Transverse colon (tissue), 4 donors: Measurements from ENCODE around the gene MACROH2A1.

ENCODE experiments used
- EP300 ChIP-seq: sonication (generic); formaldehyde crosslinking; IDR thresholded peaks from one replicate; pipeline ENCODE4 v1.6.1; 2017; ENCODE audit warnings: antibody characterized with exemption, low read depth
- POLR2A ChIP-seq: fragments of 450-650 bp; IDR thresholded peaks from one replicate; pipeline ENCODE4 v1.6.1; 2016; ENCODE audit warnings: antibody characterized with exemption, mild to moderate bottlenecking, moderate library complexity
- POLR2AphosphoS5 ChIP-seq, 3 donors: sonication (generic); formaldehyde crosslinking; IDR thresholded peaks; one replicate each; pipeline ENCODE4 v1.6.1; 2016; ENCODE audit warnings: antibody characterized with exemption in 3 of 3
- TF ChIP-seq, protein P1 (sequence below), 5 experiments: fragments of 200-600 bp in 3 of 5; fragments of 450-650 bp in 2 of 5; sonication (generic) in 3 of 5; IDR thresholded peaks; 1 replicate in 2 of 5; 2 replicates in 3 of 5; pipeline ENCODE4 v1.5.1; 2016 to 2017; ENCODE audit warnings: antibody characterized with exemption in 5 of 5, inconsistent platforms in 3 of 5, mild to moderate bottlenecking in 2 of 5, moderate library complexity in 1 of 5

DNA sequence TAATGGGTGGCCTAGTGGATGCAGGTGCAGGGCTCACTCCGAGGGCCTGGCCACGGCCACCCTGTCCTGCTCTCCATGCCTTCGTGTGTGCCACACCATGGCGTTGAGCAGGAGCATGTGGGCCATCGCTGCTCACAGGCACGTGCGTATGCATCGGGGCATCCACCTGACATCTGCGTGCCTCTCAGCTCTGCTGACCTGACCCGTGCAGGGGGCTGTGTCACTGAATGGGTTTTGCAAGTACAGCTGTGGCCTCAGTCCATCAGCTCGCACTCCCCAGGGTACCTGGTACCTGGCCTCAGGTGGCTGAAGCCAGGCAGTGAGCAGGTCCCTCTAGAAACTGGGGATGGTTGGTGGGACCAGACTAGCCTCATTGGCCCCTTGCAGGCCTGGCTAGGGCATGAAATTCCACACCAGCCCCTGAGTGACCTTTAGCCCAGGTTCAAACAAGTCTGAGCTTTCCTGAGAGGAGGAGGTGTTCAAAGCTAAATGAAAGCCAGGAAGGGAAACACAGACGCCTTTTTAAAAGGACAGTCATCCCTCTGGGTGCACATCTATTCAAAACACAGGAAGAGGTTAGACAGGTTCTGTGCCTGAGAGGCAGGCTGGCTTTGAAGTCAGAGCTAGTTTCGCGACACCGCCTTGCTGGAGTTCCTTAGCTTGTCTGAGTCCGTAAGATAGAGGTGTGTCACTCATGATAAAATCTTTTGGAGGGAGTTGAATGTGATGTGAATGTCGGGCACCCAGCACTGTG, 74.0 kb downstream of the MACROH2A1 start:
- no peak for TF ChIP-seq EP300
- no peak for TF ChIP-seq POLR2AphosphoS5 (IDR thresholded peaks at IDR 0.05)
- TF ChIP-seq, protein P1, sequence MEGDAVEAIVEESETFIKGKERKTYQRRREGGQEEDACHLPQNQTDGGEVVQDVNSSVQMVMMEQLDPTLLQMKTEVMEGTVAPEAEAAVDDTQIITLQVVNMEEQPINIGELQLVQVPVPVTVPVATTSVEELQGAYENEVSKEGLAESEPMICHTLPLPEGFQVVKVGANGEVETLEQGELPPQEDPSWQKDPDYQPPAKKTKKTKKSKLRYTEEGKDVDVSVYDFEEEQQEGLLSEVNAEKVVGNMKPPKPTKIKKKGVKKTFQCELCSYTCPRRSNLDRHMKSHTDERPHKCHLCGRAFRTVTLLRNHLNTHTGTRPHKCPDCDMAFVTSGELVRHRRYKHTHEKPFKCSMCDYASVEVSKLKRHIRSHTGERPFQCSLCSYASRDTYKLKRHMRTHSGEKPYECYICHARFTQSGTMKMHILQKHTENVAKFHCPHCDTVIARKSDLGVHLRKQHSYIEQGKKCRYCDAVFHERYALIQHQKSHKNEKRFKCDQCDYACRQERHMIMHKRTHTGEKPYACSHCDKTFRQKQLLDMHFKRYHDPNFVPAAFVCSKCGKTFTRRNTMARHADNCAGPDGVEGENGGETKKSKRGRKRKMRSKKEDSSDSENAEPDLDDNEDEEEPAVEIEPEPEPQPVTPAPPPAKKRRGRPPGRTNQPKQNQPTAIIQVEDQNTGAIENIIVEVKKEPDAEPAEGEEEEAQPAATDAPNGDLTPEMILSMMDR (IDR thresholded peaks at IDR 0.05), result no peak
- TF ChIP-seq POLR2A, result no peak
